H9 (cell line): Measurements from ENCODE around the gene MYL3. TPM values are rescaled to one million over a fixed set of nuclear protein-coding genes. Genes with fewer than 3 reads are reported as not detected.

Experiments used
- DNase-seq: peaks from one replicate; pipeline ENCODE4 v3.0.0-alpha.2; 2017
- H2AFZ ChIP-seq: one replicate; pipeline ENCODE4 v1.6.1; 2013; ENCODE audit warnings: mild to moderate bottlenecking, low read length, control low read depth, moderate library complexity
- H2AK5ac ChIP-seq: 2 replicates; pipeline ENCODE4 v1.6.1; 2013; ENCODE audit warnings: low read length, control low read depth, mixed read lengths; ENCODE audit not compliant: insufficient read length
- H2BK120ac ChIP-seq: one replicate; pipeline ENCODE4 v1.6.1; 2013; ENCODE audit warnings: low read depth, mild to moderate bottlenecking, low read length, control low read depth, inconsistent platforms; ENCODE audit not compliant: poor library complexity, severe bottlenecking
- H2BK12ac ChIP-seq: 2 replicates; pipeline ENCODE4 v1.6.1; 2013; ENCODE audit warnings: low read length, control low read depth, mixed read lengths, low read depth; ENCODE audit not compliant: insufficient read length
- H2BK15ac ChIP-seq: 2 replicates; pipeline ENCODE4 v1.6.1; 2013; ENCODE audit warnings: low read depth, low read length, control low read depth
- H2BK20ac ChIP-seq: one replicate; pipeline ENCODE4 v1.6.1; 2013; ENCODE audit warnings: low read depth, mild to moderate bottlenecking, low read length, control low read depth, inconsistent platforms; ENCODE audit not compliant: poor library complexity, severe bottlenecking
- H2BK5ac ChIP-seq: 2 replicates; pipeline ENCODE4 v1.6.1; 2013; ENCODE audit warnings: low read length, control low read depth, mixed read lengths; ENCODE audit not compliant: insufficient read length
- H3K14ac ChIP-seq: 2 replicates; pipeline ENCODE4 v1.6.1; 2013; ENCODE audit warnings: low read length, control low read depth; ENCODE audit not compliant: insufficient read depth
- H3K18ac ChIP-seq: 2 replicates; pipeline ENCODE4 v1.6.1; 2013; ENCODE audit warnings: low read depth, mild to moderate bottlenecking, mixed read lengths, low read length, control low read depth; ENCODE audit not compliant: insufficient read length
- H3K23ac ChIP-seq: 2 replicates; pipeline ENCODE4 v1.6.1; 2013; ENCODE audit warnings: low read length, control low read depth, mixed read lengths, low read depth; ENCODE audit not compliant: insufficient read length
- H3K23me2 ChIP-seq: 2 replicates; pipeline ENCODE4 v1.6.1; 2013; ENCODE audit warnings: low read depth, mild to moderate bottlenecking, mixed read lengths, low read length, control low read depth; ENCODE audit not compliant: insufficient read length, poor library complexity, severe bottlenecking
- H3K27ac ChIP-seq: 2 replicates; pipeline ENCODE4 v1.5.1; 2013; ENCODE audit warnings: low read length, control low read depth, mixed read lengths, low read depth; ENCODE audit not compliant: insufficient read length
- H3K27me3 ChIP-seq: 2 replicates; pipeline ENCODE4 v1.6.1; 2013; ENCODE audit warnings: low read length, control low read depth, inconsistent platforms; ENCODE audit not compliant: insufficient read depth
- H3K4ac ChIP-seq: 2 replicates; pipeline ENCODE4 v1.6.1; 2013; ENCODE audit warnings: low read depth, mild to moderate bottlenecking, control low read depth, inconsistent platforms, low read length, moderate library complexity
- H3K4me1 ChIP-seq: 2 replicates; pipeline ENCODE4 v1.6.1; 2013; ENCODE audit warnings: low read length, control low read depth, inconsistent platforms; ENCODE audit not compliant: insufficient read depth
- H3K4me2 ChIP-seq: 2 replicates; pipeline ENCODE4 v1.6.1; 2013; ENCODE audit warnings: low read length, control low read depth, mixed read lengths; ENCODE audit not compliant: insufficient read length, insufficient read depth
- H3K56ac ChIP-seq: 2 replicates; pipeline ENCODE4 v1.6.1; 2013; ENCODE audit warnings: low read depth, mild to moderate bottlenecking, mixed read lengths, low read length, control low read depth; ENCODE audit not compliant: insufficient read length
- H3K79me1 ChIP-seq: 2 replicates; pipeline ENCODE4 v1.6.1; 2013; ENCODE audit warnings: low read depth, mild to moderate bottlenecking, moderate library complexity, low read length, control low read depth, inconsistent platforms; ENCODE audit not compliant: insufficient read depth, poor library complexity, severe bottlenecking
- H3K79me2 ChIP-seq: 2 replicates; pipeline ENCODE4 v1.6.1; 2013; ENCODE audit warnings: low read length, control low read depth, inconsistent platforms; ENCODE audit not compliant: insufficient read depth
- H3K9ac ChIP-seq: 2 replicates; pipeline ENCODE4 v1.6.1; 2013; ENCODE audit warnings: low read length, control low read depth, mixed read lengths; ENCODE audit not compliant: insufficient read length; ENCODE audit errors: extremely low read depth
- H3K9me3 ChIP-seq: one replicate; pipeline ENCODE4 v1.6.1; 2013; ENCODE audit warnings: low read depth, low read length, inconsistent platforms; ENCODE audit not compliant: control insufficient read depth
- H3T11ph ChIP-seq: one replicate; pipeline ENCODE4 v1.6.1; 2013; ENCODE audit warnings: mild to moderate bottlenecking, low read length, control low read depth, inconsistent platforms
- H4K20me1 ChIP-seq: one replicate; pipeline ENCODE4 v1.6.1; 2013; ENCODE audit not compliant: control insufficient read depth, insufficient read length, insufficient read depth
- H4K5ac ChIP-seq: 2 replicates; pipeline ENCODE4 v1.6.1; 2013; ENCODE audit warnings: low read depth, mild to moderate bottlenecking, mixed read lengths, low read length, control low read depth; ENCODE audit not compliant: insufficient read length
- H4K8ac ChIP-seq: replicated peaks from 2 replicates; pipeline ENCODE4 v1.6.1; 2013; ENCODE audit warnings: low read length, control low read depth, mixed read lengths, low read depth; ENCODE audit not compliant: insufficient read length
- H4K91ac ChIP-seq: 2 replicates; pipeline ENCODE4 v1.6.1; 2013; ENCODE audit warnings: low read depth, mild to moderate bottlenecking, moderate library complexity, mixed read lengths, low read length, control low read depth; ENCODE audit not compliant: insufficient read length
- H3K27ac Mint-ChIP-seq, 3 experiments: 2 replicates in 2 of 3; 3 replicates in 1 of 3; pipeline ENCODE4 v1.8.0; 2020 to 2021; ENCODE audit warnings: mixed read lengths in 3 of 3, mild to moderate bottlenecking in 1 of 3, moderate library complexity in 1 of 3
- H3K27me3 Mint-ChIP-seq: 2 replicates; pipeline ENCODE4 v1.8.0; 2021; ENCODE audit warnings: low read depth, mild to moderate bottlenecking, moderate library complexity, mixed read lengths
- H3K36me3 Mint-ChIP-seq, 3 experiments: 2 replicates in 2 of 3; 3 replicates in 1 of 3; pipeline ENCODE4 v1.8.0; 2020 to 2021; ENCODE audit warnings: low read depth in 3 of 3, mixed read lengths in 3 of 3; ENCODE audit not compliant: insufficient read depth in 1 of 3
- H3K4me1 Mint-ChIP-seq, 2 experiments: 2 replicates each; pipeline ENCODE4 v1.8.0; 2020; ENCODE audit warnings: mixed read lengths in 2 of 2
- H3K4me3 Mint-ChIP-seq, 2 experiments: 2 replicates in 1 of 2; 3 replicates in 1 of 2; pipeline ENCODE4 v1.8.0; 2020 to 2021; ENCODE audit warnings: mild to moderate bottlenecking in 2 of 2, mixed read lengths in 2 of 2, moderate library complexity in 1 of 2
- H3K9me3 Mint-ChIP-seq, 2 experiments: 2 replicates in 1 of 2; 3 replicates in 1 of 2; pipeline ENCODE4 v1.8.0; 2020; ENCODE audit warnings: mild to moderate bottlenecking in 2 of 2, mixed read lengths in 2 of 2, moderate library complexity in 1 of 2
- WGBS: extraction: QIAGEN DNeasy Blood & Tissue Kit; methylation state at CpG from one replicate; pipeline ENCODE4 v1.1.7; 2013; ENCODE audit warnings: missing lambda C conversion rate, low lambda C conversion rate, mixed read lengths; ENCODE audit not compliant: insufficient read length; ENCODE audit errors: extremely low coverage; 5-methylcytosine and 5-hydroxymethylcytosine counted together
- total RNA-seq: library from RNA; stranded (reverse); gene quantifications from 2 replicates; pipeline ENCODE4 v1.2.1, GENCODE V29; 2021
- TF ChIP-seq, protein P1 (sequence below): fragments of 200-600 bp; sonication (generic); conservative IDR thresholded peaks from 3 replicates; pipeline ENCODE4 v1.8.0; 2021; ENCODE audit warnings: antibody characterized with exemption, mild to moderate bottlenecking

The MYL3 gene
- total RNA-seq, 1 experiment from 2014 or later = 0.24 TPM

DNA sequence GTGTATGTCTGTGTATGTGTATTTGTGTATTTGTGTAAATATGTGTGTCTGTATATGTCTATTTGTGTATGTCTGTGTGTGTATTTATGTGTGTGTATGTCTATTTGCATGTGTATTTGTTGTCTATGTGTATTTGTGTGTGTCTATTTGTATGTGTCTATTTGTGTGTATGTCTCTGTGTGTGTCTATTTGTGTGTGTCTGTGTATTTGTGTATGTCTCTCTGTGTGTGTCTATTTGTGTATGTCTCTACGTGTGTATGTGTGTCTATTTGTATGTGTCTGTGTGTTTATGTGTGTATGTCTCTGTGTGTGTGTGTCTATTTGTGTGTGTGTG lies 44.7 kb upstream of the MYL3 start:
- Histone ChIP-seq H3T11ph (no peak overlapping the region), H2AK5ac (no peak overlapping the region), H3K9ac (no peak overlapping the region), H2BK5ac (no peak overlapping the region), H3K4ac (no peak overlapping the region), H2AFZ (no peak overlapping the region), H2BK120ac (no peak overlapping the region), H2BK12ac (no peak overlapping the region), H3K18ac (no peak overlapping the region), H4K8ac (no peak overlapping the region), H3K23ac (no peak overlapping the region), H3K4me2 (no peak overlapping the region), H2BK15ac (no peak overlapping the region), H3K56ac (no peak overlapping the region), H3K27ac (no peak overlapping the region), H3K79me1 (no peaks in the 10 kb centered on the region), H4K91ac (no peak overlapping the region), H3K4me1 (no peaks in the 10 kb centered on the region), H3K9me3 (no peaks in the 10 kb centered on the region), H3K27me3 (no peaks in the 10 kb centered on the region), H4K5ac (no peak overlapping the region), H4K20me1 (no peaks in the 10 kb centered on the region), H3K79me2 (no peaks in the 10 kb centered on the region), H3K14ac (no peak overlapping the region), H3K23me2 (no peaks in the 10 kb centered on the region), H2BK20ac (no peak overlapping the region)
- H3K4me3 Mint-ChIP-seq = no peak overlapping the region
- no peaks in the 10 kb centered on the region for H3K9me3 Mint-ChIP-seq
- no peak overlapping the region for H3K27ac Mint-ChIP-seq
- no CpG with 5 or more reads among the region's 1 CpG for WGBS
- TF ChIP-seq, protein P1, sequence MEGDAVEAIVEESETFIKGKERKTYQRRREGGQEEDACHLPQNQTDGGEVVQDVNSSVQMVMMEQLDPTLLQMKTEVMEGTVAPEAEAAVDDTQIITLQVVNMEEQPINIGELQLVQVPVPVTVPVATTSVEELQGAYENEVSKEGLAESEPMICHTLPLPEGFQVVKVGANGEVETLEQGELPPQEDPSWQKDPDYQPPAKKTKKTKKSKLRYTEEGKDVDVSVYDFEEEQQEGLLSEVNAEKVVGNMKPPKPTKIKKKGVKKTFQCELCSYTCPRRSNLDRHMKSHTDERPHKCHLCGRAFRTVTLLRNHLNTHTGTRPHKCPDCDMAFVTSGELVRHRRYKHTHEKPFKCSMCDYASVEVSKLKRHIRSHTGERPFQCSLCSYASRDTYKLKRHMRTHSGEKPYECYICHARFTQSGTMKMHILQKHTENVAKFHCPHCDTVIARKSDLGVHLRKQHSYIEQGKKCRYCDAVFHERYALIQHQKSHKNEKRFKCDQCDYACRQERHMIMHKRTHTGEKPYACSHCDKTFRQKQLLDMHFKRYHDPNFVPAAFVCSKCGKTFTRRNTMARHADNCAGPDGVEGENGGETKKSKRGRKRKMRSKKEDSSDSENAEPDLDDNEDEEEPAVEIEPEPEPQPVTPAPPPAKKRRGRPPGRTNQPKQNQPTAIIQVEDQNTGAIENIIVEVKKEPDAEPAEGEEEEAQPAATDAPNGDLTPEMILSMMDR = no peak
- peaks cover 2% of the 10 kb centered on the region; the same call in 1 of the 2 replicates for H3K27me3 Mint-ChIP-seq
- H3K36me3 Mint-ChIP-seq = no peaks in the 10 kb centered on the region
- DNase-seq = no peak
- H3K4me1 Mint-ChIP-seq = peaks cover 3 to 5% of the 10 kb centered on the region in 2 experiments; a peak in 3 of 4 replicates
